Activated CD4-positive, alpha-beta T cell treated with anti-CD3 and anti-CD28 coated beads, Interleukin-2, amount 50 U/mL, for 48 hours (primary cell): ENCODE measurements around the gene GINS1.

Experiments used
- DNase-seq, 2 experiments: peaks; one replicate each; pipeline ENCODE4 v3.0.0-alpha.2; 2020

The GINS1 gene

DNA sequence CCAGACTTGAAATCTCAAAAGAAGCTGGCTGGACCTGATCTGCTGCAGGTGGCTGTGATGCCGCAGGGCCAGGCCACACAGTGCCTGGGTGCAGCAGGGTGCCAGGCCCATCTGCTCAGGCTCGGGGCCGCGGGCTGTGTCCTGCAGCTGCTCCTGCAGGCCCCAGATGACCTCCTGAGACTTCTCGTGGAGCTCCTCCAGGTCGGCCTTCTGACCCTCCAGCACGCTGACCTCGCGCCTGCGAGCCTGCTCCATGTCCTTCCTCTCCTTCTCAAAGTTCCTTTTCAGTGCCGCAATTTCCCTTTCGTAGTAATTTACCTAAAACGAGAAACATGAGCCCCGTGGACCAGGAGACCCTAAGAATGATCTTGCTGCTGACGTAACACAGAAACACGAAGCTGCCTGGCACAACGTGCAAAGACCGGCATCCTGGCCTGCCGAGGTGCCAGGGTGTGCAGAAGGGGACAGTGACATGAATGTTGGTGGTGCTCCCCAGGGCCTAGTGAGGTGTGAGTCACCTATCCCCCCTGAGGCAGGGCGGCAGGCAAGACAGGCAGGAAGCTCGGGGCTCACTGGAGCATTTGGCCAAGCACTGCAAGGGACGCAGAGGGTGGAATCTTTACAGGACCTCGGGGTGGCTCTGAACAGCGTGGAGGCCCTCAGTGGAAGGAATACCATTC lies 71.6 kb downstream of the GINS1 start:
- DNase-seq, result no peak

GRCh38 chr20:25479638-25480037 lies 72.2 kb downstream of the GINS1 start:
- DNase-seq, result no peak

- DNase-seq, result no peak
Measured at GRCh38 chr20:25480156-25480555, 72.7 kb downstream of the GINS1 start.

- DNase-seq, result no peak
Measured at GRCh38 chr20:25480797-25481196, 73.3 kb downstream of the GINS1 start.

DNA sequence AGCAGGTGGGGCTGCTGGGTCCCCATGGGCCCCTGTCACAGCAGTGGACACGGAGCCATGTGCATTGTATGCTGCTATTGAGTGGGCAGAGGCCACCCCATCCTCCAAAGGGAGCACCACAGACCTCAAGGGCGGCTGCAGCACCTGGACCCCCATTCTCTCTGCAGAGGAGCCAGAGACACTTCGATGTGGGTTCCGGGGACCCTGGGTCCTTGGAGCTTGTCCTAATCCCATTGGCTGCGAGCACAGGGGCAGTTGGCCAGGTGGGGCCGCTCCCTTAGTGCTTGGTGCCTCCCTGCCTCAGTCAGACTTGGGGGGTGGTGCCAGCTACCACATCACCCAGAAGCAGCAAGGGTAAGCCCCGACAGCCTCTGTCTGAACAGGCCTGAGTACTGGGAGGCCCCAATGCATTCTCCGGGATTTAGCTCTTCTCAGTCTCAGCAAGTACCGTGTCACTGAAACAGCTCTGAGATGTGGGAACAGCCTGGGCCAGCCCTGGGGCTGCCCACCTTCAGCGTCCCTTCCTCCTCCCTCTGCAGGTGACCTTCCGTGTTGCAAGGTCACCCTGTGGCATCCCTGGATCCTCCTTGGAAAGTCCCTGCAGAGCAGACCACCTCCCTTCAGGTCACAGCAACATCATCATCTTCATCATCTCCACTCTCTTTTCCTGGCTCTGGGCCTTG lies 73.9 kb downstream of the GINS1 start:
- DNase-seq, result no peak

DNA sequence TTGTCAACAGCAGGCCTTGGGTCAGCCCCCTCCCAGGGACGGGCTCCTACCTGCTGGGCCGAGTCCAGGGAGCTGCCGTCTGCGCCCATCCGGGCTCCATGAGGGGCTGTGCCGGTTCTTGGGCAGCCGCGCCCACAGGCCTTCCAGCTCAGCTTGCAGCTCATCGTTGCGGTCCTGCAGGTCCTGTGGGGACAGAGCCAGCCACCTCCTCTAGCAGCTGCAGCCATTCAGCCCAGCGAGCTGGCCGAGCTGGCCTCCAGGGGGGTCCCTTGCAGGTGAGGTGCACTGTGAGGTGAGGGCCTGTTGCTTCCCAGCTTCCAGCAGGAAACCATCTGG lies 74.4 kb downstream of the GINS1 start:
- no peak for DNase-seq

GRCh38 chr20:25483431-25484132 lies 76.1 kb downstream of the GINS1 start:
- no peak for DNase-seq

DNA sequence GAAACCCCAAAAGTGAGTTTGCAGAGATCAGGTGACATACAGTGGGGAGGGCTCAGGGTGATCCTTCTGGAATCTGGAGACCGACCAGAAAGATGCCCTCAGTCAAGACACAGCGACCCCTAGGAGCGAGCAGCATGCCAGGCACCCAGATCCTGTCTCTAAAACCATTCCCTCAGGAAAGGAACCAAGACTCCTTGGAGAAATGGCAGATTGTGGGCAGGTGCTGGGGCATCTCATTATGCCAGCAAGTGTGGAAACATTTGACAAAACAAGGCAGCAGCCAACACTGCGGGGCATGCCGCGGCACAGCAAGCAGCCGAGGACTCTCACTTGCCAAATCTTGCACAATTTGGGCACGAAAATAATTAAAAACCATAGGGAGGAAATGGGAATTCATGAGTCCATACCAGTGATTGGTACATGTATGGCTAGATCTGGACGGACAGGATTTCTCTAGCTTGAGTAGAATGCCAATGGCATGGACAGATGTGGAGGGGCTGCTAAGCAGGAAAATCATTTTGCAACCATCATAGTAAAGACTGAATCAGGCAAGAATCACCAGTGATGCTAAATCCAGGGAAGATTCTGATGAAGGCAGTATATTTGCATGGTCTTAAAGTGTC lies 76.9 kb downstream of the GINS1 start:
- DNase-seq, result no peak

DNA sequence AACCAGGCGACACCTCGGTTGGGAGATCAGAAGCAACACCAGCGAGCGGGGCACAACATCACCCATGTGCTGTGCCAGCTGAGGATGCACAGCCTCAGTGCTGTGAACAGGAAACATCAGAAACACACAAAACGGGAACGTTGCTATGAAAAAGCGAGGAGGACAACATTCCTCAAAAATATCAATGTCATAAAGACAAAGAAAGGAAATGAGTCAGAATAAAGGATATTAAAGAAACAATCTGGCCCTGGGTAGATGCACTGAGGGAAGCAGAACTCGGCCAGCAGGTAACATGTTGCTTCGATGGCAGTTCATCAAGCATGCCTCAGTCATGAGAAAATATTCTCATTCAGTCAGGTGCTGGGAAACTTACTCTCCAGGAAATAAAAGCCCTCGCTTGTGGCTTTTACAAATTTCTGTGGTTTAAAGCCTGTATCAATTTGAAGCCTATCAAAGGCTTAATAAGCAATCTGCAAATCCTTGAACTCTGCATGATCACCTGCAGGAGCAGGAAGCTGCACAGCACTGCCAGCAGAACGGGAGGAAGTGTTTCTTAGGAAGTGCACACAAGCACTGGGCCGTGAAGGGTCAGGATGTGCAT lies 77.5 kb downstream of the GINS1 start:
- DNase-seq, result no peak

DNA sequence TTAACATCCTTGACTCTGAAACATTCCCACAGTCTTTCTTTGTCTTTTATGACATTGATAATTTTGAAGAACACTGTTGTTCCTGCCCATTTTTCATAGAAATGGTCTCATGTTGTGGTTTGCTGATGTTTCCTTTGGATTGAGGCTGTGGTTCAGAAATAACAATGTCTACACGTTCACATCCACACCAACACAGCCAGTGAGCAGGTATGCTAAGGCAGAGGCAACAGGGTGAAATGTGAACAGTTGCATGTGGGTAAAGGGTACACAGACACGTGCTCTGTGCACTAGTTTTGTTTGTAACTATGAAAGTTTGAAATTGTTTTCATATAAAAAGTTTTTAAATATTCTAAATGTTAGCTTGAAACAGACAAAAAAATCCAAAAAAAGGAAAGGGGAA lies 78.4 kb downstream of the GINS1 start:
- DNase-seq, result no peak

DNA sequence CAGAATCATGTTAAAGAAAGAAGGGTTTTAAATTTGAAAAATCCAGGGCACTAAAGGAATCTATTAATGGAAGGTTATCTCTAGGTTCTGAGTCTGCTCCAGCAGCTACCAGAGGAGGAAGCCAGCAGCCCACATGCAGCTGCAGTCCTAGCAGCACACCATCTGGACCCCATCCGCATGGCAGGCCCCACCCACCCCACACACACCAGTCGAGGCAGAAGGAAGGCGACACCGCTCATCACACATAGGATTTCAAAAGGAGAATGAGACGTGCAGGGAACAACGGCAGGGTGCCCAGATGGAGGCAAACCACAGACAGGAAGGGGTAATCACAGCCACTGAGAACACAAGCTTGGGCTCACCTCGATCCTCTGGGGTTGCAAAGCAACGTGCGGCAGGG lies 78.9 kb downstream of the GINS1 start:
- DNase-seq, result peak; percentile 1 to 5

- no peak for DNase-seq
Measured at GRCh38 chr20:25487306-25487705, 79.8 kb downstream of the GINS1 start.

- DNase-seq, result no peak
Measured at GRCh38 chr20:25487975-25488374, 80.5 kb downstream of the GINS1 start.

DNA sequence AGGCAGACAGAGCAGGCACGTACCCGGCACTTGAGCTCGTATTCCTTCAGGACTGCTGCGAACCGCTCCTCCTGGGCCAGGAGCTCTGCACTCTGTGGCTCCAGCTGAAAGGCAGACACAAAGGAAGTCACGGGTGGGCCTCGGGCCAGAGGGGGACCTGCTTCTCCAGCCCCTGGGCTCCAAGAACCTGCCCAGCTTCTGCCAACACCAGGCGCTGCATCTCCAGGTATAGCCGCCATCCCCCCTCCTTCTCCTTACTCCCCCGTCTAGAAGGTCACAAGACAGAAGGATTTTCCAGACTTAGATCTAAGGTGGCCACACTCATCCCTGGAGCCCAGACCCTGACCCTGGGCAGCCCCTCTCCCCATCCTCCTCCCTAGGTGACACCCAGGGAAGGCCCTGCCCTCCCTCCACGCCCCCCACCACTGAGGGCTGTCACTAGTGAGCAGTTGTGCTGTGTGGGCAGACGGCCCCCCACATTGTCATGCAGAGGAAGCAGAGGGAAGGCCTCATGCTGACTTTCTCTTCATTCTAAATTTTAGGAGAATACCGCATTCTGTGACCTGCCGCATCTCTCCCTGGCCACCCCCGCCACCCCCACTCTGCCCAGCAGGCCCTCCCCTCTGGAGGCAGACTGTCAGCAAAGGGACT lies 81.9 kb downstream of the GINS1 start:
- DNase-seq, result no peak

DNA sequence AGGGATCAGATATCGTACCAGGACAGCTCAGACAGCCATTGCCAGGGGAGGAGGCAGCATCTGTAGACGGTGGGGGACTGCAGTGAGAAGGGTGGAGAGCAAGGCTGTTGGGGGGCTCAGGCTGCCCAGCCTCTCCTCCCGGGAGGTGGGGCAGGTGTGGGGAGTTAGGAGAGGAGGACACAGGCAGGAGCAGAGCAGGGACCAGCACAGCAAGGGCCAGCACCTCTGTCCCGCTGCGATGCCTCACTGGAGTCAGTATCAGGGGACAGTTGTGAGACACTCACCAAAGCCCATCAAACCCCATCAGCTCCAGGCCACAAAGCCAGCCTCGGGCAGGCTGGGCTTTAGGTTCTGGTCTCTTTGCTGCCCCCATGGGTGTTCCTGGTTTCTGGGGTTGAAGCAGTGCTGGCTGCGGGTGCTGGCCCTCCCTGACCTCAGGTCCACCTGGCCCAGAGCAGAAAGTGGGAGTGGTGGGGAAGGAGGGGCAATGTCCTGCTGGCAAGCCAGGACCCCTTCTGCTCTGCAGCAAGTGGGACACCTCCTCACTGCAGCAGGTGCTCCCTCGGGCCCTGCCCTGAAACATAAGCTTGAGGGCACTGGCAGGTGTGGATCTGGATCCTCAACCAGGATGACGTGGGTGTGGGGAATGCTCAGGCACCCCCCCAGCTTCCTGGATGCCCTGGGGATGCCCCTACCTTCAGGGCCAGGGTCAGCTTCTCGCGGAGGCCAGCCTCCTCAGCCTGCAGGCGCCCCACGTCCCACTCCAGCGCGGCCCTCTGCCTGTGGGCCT lies 83.4 kb downstream of the GINS1 start:
- DNase-seq, result no peak

- no peak for DNase-seq
Measured at GRCh38 chr20:25491446-25492038, 84.1 kb downstream of the GINS1 start.

GRCh38 chr20:25493137-25493536 lies 85.7 kb downstream of the GINS1 start:
- DNase-seq, result no peak

GRCh38 chr20:25493748-25494505 lies 86.5 kb downstream of the GINS1 start:
- DNase-seq, result no peak

DNA sequence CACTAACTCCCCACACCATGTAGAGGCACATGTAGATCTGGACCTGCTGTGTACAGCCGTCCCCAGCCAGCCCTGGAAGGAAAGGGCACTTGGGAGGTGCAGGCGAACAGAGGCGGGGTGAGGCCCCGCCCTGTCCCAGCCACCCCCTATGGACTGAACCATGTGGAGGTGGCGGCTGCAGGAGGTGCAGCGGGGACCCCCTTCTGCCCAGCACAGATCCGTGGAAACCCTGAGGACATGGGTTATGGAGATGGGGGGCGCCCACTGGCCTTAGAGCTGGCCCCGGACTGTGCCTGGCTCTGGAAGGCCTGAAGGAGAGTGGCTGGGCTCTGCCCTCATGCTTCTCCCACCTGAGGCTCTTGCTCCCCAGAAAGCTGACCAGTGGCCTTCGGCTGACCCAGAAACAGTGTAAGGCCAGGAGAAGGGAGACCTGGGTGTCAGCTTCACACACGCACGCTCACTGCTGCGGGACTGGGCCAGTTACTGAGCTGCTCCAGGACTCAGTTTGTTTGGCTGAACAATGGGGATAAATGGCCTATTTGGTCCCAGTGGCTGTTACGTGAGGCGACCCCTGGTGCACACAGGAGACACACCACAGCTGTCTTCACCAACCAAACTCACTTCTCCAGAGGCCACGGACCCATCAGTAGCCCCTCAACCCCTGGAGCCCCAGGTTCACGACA lies 87.2 kb downstream of the GINS1 start:
- no peak for DNase-seq

GRCh38 chr20:25495189-25495824 lies 87.8 kb downstream of the GINS1 start:
- DNase-seq, result no peak
